Measurements from ENCODE around the gene PITPNB.
A peak's percentile ranks its signal among the peaks of the same experiment; 100 is the strongest.

The PITPNB gene

DNA sequence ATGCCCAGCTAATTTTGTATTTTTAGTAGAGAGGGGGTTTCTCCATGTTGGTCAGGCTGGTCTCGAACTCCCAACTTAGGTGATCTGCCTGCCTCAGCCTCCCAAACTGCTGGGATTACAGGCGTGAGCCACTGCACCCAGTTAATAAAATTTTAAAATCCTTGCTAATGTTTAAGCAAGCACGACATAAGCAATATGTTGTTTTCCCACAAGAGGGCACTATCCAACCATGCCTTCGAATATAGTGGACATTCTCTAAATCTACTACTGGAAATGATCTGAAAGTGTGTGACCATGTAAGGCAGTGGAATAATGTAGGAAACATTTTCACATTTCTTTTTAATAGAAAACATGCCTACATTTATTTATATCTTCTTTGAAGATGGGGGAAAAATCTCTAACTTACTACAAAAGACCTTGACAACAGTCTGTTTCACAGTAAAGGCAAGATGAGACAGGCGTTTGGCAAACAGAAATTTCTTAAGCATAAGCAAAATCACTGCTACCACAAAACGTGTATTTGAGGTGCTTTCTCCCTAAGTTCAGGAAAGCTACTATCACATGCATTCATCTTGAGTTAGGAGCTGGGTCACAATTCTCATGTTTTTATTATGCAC is 38.2 kb downstream of the PITPNB start:
- no peak for DNase-seq (ENCODE audit: low read depth in 2 of 2)

DNA sequence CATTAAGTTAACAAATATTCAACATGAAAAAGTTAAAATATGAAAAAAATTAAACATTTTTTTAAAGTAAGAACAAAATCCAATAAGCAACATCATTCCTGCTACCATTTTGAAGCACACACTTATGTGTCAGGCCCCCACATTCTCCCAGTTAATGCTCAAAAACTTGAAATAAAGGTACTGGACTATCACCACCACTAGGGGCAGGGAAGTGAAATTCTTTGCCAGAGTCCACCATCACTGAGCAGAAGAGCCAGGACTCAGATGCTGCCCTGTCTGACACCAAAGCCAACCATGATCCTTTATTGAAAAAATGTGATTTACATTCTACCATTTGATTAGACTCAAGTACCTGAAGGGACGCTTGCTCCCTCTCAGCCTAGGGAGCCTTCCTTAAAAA is 39.1 kb downstream of the PITPNB start:
- no peak for DNase-seq (ENCODE audit: low read depth in 2 of 2)

DNA sequence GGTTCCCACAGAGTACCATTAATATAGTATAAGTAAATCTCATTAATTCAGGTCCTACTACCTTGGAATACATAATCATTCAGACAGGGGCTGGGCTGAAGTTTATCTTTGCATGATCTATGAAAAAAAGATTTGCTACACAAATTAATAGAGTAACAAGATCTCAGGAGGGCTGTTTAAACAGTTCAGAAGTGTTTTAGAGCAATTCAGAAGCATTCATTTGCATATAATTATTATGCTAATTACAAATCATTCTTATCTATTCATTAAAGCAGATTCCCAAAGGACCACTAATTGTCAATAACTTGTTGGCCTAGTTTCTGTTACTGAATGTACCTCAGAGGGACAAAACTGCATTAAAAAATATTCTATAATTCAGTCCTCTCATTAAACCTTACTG is 40.5 kb downstream of the PITPNB start:
- DNase-seq (ENCODE audit: low read depth in 2 of 2): no peak

DNA sequence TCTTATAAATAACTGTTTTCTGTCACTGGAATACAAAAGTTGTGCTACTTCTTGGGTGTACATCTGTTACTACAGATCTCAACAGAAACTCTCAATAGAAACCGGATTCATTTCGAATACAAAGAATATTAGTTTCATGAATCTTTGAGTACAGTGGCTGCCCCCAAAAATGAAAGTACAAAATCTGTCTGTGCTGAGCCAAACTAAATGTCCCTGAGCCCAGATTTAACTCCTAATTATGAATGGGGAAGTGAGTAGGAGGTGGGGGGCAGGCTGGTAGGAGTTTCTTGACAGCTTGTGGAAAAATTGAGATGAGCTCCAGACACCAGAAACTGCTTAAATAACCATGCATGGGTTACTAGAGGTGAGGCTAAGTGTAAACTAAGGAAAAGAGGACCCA is 41.6 kb downstream of the PITPNB start:
- DNase-seq (ENCODE audit: low read depth in 2 of 2): no peak

DNA sequence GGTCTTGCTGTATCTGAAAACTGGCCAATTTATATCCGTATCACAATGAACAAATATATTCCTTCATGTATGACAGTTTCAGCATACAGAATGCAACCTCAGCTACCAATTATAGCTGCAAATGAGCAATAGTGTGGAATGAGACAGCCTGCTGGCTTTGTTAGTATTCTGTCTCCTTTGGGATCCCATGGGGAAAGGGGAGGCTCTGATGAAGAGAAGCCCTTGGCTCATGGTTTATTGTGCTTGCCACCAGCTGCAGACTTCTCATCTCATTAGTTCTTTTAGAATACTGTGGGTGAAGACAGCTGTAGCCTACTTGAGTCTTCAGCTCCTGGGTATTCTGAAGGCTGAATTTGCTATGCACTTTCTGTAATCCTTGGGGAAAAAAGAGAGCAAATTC is 42.4 kb downstream of the PITPNB start:
- no peak for DNase-seq (ENCODE audit: low read depth in 2 of 2)

DNA sequence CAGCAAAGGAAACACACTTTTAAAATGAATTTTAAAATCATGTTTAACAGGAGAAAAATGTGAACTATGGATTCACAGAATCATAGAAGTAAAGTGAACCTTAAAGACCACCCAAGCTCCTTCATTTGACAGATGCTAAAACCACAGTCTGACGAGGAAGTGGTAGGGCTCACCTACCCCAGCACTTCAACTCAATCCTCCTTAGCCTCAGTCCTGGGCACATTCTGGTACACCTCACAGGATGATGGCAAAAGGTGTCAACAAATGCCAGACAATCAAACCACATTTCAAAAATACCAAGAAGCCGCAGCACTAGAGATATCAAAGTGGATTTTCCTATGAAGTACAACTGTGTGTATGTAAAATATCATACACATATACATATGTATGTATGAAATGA is 43.1 kb downstream of the PITPNB start:
- DNase-seq (ENCODE audit: low read depth in 2 of 2): no peak

DNA sequence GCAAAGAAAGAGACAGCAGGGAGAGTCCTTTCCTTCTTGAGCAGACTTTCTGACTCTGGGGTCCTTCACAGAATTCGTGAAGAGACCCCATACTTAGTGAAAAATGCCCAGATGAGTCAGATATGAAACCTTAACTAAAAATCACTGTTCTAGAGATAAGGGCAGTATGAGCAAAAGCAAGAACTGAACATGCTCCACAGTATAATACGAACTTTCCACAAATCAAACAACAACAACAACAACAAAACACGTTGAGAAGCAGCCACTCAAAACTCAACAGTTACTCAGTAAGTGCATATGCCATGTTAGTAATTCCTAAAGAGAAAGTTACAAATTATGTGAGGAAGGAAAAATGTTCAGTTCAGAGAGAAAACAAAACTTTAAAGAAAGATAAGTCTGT is 44.3 kb downstream of the PITPNB start:
- no peak for DNase-seq (ENCODE audit: low read depth in 2 of 2)

DNA sequence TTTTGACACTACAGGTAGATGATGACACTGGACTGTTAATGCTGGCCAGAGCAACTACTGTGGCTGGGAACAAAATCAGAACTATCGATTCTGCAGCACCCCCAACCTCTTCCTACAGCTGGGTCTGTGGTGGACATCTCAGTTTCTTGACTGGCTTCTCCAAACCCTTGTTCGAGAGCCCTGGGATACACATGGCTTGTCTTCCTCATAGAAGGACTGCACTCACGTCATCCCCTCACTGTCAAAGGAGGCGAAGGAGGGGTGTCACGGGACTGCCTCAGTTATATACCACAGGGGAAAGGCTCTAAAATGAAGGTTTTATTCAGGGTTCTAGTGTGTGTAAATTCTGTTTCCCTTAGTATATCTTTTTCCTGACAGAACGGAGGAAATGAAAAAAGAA is 44.9 kb downstream of the PITPNB start:
- no peak for DNase-seq (ENCODE audit: low read depth in 2 of 2)

DNA sequence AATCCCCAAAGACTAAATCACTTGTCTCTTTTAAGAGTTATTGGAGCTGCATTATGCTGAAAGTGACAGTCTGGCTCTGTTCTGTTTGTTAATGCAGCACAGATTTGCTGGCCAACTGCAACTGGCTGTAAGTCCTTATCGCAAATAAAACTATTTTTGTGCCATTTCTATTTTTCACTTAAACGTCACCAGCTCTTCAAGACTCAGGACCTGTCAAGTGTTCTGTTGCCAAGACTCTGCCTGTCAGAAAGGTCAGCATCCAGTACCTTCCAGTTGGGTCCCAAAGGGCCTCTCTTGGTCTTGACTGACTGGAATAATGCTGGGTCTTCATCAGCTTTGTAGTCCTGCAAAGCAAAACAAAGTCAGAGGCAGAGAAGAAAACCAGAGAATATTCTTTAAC is 45.6 kb downstream of the PITPNB start:
- DNase-seq (ENCODE audit: low read depth in 2 of 2): no peak

DNA sequence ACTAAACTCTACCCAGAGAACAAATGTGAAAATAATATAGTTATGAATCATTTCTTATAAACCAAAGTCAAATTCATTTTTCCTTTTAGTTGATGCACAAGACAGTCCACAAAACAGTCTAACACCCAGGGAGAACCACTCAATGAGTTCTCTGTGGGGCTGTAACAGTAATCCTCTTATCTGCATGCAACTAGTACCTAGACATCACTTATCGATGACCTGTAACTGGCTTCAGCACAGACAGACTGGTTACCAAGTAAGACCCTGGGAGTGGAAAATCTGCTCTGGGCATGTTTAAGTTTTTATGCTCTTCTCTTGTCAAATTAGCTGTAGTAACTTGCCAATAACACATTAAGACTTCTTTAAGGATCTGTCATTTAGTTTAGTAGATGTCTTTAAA is 46.6 kb downstream of the PITPNB start:
- no peak for DNase-seq (ENCODE audit: low read depth in 2 of 2)

DNA sequence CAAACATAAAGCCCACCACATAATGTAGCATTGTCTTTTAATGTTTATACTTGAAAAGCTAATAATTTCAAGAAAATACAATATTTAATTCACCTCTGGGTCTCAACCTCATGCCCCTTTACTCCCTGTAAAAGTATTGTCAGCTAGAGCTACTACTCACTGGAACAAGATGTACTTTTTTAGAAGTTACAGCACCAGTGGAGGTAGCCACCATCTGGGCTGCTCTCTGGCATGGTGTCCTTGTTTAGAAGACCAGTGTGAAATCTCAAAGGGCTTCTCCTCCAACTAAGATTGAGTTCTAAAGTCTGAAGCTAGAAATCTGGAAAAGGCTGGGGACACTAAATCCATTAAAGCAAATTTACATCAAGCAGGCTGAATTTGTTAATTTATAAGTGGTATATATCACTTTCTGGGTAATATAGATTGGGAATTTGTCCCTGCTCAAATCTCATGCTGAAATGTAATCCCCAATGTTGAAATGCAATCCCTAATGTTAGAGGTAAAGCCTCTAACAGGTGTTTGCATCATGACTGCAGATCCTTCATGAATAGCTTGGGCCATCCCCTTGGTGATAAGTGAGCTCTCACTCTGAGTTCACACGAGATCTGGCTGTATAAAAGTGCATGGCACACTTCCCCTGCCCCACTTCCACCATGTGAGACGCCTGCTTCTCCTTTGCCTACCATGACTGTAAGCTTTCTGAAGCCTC is 47.6 kb downstream of the PITPNB start:
- no peak for DNase-seq (ENCODE audit: low read depth in 2 of 2)

DNA sequence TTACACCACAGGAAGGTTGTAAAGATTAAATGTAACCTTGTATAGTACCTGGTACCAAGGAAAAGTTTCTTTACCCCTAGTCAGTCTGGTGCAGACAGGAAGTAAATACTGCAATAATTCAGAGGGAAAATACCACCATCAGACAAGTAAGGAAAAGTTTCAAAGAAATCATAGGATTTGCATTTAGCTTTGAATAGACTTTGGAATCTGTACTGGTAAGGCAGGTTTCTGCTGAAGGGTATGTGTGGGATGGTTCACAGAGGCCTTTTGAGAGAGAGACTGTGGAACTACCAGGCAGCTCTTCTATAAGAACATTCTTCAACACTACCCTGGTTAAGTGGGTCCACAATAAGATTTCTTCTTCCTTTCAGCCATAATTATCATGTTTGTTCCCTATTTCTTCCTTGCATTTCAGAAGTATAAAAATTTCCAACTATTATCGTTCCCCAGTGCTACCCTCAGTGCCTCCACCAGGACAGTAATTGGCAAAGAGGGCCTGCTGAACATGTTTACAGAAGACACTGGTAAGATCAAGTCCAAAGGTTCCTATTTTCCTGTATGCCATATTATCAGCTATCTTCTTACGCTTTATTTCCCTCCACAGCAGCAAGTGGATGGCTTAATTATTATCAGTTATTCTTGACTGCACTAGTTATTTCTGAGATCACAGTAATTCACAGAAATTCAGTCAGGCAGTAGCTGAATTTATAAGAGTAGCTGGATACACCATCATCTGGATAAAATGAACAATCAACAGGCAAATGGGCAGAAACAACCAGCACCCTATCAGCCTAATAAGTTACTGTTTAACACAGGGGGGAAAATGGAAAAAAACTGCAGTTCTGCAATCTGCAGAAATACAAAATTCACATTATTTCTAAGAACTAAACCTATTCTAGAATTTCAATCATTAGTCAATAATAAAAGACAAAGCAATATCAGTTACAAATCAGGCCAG is 48.5 kb downstream of the PITPNB start:
- no peak for DNase-seq (ENCODE audit: low read depth in 2 of 2)

DNA sequence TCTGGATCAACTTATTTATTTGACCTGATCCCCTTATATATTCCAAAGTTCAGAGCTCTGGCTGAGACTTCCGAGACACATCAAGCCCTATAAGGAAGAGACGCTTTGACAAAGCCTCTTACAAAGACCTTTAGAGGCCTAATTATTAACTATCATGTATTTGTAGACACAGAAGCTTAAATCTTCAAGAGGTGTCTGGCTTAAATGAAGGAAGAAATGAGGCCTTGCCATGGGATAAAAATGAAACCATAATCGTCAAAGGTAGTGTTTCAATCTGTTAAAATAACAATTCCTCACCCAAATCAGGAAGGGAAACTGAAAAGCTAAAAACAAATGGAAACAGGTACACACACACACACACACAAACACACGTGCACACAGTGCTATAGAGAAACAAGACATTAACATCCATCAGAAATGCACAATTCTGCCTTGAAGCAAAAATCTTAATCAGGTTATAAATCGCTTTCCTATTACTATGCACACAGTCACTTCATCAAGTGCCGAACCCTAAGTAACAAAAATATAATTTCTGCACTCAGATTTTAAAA is 50.2 kb downstream of the PITPNB start:
- no peak for DNase-seq (ENCODE audit: low read depth in 2 of 2)

DNA sequence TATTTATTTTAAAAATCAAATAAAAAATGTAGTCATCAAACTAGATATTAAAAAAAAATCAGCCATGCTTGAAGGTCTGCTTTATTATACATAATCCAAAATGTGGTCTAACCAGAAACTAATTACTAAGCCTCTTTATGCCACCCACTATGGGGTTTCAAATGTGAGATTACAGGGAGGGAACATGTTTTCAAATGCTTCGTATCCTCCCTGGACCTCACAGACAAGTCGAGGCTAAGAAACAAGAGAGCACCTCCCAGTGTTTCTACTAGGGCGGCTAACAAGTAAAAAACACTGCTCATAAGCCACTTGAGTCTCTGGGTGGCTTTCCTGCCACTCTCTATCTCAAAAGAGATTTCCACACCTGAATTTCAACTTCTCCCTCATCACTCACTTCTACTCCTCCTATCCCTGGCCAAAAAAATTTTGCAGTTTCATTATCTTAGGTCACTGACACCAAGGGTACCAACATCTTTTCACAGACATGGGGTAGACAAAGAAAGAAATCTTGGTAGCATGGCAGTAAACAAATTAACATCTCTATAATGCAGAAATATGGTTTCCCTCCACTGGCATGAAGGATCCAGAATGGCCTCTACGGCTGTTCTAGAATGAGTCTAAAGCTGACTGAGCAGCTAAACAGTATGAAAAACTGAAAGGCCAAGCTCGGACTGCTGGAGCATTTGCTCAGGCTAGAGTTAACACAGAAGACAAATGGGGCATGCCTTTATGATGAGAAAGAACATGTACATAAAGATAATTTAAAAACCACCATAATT is 50.9 kb downstream of the PITPNB start:
- DNase-seq (ENCODE audit: low read depth in 2 of 2): no peak

DNA sequence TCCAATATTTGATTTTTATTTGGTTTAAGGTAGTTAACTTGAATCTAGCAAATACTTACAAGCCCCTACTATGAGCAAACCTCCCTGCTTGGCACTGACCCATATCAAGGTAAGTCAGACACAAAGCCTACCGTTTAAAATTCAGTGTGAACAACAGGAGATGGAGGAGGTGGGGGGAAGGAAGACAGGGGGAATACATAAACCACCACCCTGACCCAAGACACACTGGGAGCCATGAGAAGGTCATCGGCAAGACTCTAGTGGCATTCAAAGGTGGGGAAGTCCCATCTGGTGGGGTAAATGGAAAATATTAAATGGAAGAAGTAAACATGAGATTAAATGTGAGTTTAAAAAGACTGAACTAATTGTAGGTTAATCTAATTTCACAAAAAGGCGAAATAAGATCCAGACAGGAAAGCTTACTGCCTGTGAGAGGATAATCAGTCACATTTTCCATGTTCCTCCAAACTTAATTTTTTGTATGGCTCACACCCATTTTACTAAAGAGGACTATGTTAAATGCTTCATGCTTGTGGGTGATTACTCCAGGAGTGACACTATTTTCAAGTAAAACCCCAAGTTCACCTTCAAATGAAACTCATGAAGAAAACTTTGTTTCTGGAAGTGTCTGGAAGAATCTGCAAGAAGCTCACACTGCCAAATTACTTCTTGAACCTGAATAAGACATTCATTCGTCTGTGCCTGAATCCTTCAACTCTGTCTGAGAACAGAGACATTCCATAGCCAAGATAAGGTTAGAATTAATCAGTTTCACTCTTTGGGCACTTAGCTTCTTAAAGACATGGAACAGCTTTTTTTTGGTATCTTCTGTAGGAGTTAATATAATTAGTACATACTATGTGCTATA is 51.7 kb downstream of the PITPNB start:
- DNase-seq (ENCODE audit: low read depth in 2 of 2): peak in 1 of 2 experiments; percentile 8

DNA sequence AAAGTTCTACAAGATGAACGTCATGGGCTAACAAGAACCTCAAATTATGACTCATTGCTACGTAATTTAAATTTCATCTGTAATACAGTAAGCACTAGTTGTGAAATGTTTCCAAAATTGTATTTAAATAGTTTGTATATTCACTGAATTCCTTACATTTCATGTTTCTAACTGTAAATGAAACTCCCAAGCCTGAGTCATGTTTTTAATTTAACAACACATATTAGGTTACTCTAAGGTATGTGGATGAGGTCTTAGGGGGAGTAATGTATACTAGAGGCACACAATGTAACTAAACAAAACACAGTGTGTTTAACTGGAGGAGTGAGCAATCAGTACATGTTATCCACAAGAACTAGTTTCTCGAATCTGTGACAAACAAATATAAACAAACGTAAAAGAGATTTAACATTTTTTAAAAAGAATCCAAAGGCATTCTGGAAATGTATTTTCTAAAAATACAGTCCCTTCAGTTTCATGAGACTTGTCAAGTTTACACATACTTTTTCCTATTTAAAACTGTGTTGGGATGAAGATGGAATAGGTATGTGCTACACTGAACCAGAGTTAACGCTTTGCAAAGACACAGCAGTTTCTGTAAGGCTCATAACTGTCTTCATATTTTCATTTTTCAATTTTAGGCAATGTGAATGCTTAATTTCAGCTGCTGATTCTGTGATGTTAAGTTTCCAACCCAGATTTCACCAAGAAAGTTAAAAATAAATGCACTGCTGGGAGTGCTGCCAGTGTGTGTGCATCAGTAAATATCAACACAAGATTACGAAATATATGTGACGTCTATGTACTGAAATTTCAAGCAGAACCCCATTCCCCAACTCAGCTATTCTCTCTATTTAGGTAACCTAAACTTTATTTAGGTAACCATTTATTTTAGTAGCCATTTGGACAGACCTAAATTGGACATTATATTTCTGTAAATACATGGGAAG is 52.6 kb downstream of the PITPNB start:
- DNase-seq (ENCODE audit: low read depth in 2 of 2): no peak

DNA sequence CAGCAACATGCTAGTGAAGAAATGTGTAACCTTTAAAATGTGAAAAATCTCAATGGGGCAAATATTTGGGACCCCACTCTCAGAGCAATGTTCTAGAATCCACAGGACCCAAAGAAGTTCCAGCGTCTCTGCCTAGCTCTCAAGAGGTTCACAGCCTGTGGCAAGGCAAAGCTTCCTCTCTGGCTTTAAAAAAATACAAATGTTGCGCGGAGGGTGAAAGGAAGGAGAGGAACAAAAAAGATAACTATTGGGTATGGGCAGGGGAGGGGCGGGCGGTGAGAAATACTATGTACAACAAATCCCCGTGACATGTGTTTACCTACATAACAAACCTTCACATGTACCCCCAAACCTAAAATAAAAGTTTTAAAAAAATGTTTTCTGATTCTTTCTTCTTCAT is 53.6 kb downstream of the PITPNB start:
- DNase-seq (ENCODE audit: low read depth in 2 of 2): no peak

DNA sequence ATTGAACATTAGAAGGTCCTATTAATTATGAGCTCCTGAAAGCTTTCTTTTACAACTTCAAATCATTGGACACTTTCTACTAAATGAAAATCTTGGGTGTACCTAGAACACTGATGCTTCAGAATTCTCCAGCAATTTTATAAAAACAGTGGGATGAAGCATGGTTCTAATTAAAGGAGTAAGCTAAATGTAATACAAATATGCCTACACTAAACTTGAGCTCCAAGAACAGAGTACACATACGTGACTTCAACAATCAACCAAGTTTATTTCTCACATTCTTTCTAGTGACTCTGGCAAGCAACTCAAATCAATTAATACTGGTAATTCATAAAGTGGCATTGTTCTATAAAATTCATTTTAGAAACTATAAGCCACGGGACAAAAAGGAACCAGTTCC is 55.5 kb downstream of the PITPNB start:
- DNase-seq (ENCODE audit: low read depth in 2 of 2): no peak

DNA sequence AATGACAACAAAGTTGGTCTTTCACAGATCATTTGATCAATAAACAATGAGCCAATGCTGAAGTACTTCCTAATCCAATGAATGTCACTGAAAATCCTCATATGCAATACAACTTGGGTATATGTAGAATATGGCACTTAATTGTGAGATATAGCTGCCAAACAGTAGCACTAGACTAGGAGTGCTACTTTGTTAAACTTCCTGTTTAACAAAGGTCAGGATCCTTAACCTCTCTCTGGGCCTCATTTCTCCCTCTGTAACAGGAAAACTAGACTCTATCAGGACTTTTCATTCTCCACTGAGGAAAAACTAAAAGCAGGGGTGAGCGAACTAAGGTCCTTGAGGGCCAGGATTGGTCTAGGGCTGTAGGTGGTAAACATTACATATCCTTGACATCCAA is 56.1 kb downstream of the PITPNB start:
- DNase-seq (ENCODE audit: low read depth in 2 of 2): no peak

DNA sequence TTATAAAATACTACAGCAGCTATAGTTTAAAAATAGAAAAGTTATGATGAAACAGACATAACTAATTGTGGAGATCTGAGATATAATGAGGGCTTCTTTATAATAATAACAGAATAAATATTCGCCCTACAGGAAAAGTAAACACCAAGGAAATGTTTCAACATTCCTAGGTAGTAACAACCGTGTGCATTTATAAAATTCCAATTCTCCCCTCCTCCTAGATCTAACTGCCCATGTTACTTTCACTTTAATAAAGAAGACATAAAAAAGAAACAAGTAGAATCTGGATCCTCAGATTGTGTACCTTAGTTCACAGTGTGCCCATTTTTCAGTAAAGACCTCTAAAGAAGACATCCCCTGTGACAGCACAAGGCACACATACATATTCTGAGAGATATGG is 59.7 kb downstream of the PITPNB start:
- DNase-seq (ENCODE audit: low read depth in 2 of 2): no peak
